ENCODE measurements around the gene CNPY4. TPM values are rescaled to one million over a fixed set of nuclear protein-coding genes. Genes with fewer than 3 reads are reported as not detected.

The CNPY4 gene
- total RNA-seq, 1 donor from 2014 or later: 19.3 TPM

GRCh38 chr7:100098913-100099312, 20.5 kb upstream of the CNPY4 start:
- no peak for DNase-seq
- TF ChIP-seq, protein P1, sequence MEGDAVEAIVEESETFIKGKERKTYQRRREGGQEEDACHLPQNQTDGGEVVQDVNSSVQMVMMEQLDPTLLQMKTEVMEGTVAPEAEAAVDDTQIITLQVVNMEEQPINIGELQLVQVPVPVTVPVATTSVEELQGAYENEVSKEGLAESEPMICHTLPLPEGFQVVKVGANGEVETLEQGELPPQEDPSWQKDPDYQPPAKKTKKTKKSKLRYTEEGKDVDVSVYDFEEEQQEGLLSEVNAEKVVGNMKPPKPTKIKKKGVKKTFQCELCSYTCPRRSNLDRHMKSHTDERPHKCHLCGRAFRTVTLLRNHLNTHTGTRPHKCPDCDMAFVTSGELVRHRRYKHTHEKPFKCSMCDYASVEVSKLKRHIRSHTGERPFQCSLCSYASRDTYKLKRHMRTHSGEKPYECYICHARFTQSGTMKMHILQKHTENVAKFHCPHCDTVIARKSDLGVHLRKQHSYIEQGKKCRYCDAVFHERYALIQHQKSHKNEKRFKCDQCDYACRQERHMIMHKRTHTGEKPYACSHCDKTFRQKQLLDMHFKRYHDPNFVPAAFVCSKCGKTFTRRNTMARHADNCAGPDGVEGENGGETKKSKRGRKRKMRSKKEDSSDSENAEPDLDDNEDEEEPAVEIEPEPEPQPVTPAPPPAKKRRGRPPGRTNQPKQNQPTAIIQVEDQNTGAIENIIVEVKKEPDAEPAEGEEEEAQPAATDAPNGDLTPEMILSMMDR (IDR thresholded peaks at IDR 0.05; ENCODE audit: partially characterized antibody, unreplicated experiment): no peak
- Mint-ChIP-seq H3K27ac (ENCODE audit: unreplicated experiment) (peak overlapping the region; percentile 98), H3K4me1 (ENCODE audit: low read depth, unreplicated experiment) (peaks cover 32% of the 10 kb centered on the region), H3K27me3 (ENCODE audit: unreplicated experiment) (peaks cover 28% of the 10 kb centered on the region), H3K36me3 (ENCODE audit: unreplicated experiment) (peaks cover 23% of the 10 kb centered on the region), H3K4me3 (ENCODE audit: unreplicated experiment) (peak overlapping the region; percentile 99), H3K9me3 (ENCODE audit: unreplicated experiment) (peaks cover 31% of the 10 kb centered on the region)

GRCh38 chr7:100099452-100099851, 20.0 kb upstream of the CNPY4 start:
- Mint-ChIP-seq H3K27me3 (ENCODE audit: unreplicated experiment) (peaks cover 29% of the 10 kb centered on the region), H3K4me1 (ENCODE audit: low read depth, unreplicated experiment) (peaks cover 32% of the 10 kb centered on the region), H3K27ac (ENCODE audit: unreplicated experiment) (peak overlapping the region; percentile 98)

DNA sequence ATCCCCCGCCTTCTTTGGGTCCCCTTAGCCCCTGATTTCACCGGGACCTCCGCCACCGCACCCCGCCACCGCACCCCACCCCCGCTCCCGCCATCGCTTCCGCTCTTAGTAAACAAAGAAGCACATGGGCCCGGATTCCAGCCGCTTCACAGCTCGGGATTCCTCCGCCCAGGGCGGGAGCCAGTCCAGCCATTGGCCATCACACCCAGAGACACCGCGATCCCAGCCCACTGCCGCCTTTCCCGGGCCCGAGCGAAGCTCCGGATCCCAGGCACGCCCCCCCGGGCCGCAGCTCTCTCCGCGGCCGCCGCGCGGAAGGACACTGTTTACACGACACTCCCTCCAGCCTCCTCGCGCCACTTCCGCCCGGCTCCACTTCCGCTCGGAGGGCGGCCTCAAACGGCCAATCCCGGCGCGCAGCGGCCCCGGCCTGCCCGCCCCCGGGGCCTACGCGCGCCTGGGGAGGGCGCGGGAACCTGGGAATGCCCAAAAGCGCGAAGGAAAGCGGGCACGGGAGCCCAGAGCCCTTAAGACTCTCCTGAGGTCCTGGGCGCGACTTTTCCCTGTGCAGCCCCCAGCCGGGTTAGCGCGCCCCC, 18.9 kb upstream of the CNPY4 start:
- peaks cover 28% of the 10 kb centered on the region for H3K4me1 Mint-ChIP-seq (ENCODE audit: low read depth, unreplicated experiment)
- H3K27me3 Mint-ChIP-seq (ENCODE audit: unreplicated experiment): peaks cover 29% of the 10 kb centered on the region
- TF ChIP-seq, protein P1 (IDR thresholded peaks at IDR 0.05; ENCODE audit: partially characterized antibody, unreplicated experiment): no peak
- peak overlapping the region; percentile 98 for H3K27ac Mint-ChIP-seq (ENCODE audit: unreplicated experiment)
- peak overlapping the region; percentile 99 for H3K4me3 Mint-ChIP-seq (ENCODE audit: unreplicated experiment)
- peak; percentile 98 for DNase-seq
- H3K9me3 Mint-ChIP-seq (ENCODE audit: unreplicated experiment): peaks cover 31% of the 10 kb centered on the region
- peaks cover 23% of the 10 kb centered on the region for H3K36me3 Mint-ChIP-seq (ENCODE audit: unreplicated experiment)

More at GRCh38 chr7:100099452-100099851, 20.0 kb upstream of the CNPY4 start:
- no peak for DNase-seq
- Mint-ChIP-seq H3K4me3 (ENCODE audit: unreplicated experiment) (peak overlapping the region; percentile 99), H3K36me3 (ENCODE audit: unreplicated experiment) (peaks cover 23% of the 10 kb centered on the region), H3K9me3 (ENCODE audit: unreplicated experiment) (peaks cover 31% of the 10 kb centered on the region)
- TF ChIP-seq, protein P1 (IDR thresholded peaks at IDR 0.05; ENCODE audit: partially characterized antibody, unreplicated experiment): no peak

DNA sequence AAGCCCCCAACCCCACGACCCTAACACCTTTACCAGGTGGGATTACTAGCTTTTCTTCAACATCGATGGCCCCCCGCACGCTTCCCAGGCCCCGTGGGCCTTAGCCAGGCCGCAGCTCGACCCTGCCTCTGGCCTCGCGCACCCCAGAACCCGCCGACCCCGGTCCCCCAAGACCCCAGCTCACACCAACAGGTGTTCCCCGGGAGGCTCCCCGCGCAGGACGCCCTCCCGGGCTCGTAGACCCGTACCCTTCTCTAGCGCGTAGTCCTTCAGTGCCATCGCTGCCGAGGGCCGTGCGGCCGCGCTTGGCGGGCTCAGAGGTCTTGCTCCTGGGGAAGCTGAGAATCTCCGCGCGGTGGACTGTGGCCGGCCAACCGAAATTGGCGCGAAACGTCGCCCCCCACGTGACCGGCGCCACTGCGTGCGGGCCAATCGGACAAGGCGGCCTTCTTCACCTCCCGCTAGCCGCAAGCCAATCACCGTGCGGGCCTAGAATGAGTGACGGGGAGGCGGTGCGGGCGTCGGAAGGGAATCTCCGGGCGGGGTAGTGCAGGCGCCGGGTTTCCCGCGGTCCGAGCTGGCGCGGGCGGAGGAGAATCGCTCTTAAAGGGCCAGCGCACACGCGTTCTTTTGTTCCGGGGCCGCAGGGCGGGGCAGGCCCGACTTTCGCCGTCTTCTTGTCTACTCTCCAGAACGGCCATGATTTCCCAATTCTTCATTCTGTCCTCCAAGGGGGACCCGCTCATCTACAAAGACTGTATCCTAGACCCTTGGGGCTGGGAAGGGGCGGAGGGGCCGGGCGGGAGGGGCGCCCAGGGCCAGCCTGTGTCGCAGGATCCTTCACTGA, 18.2 kb upstream of the CNPY4 start, which contains the start of the genes AP4M1 and MCM7:
Gene AP4M1 (plus strand): TSS at position 628 of the 847 bp plus-strand sequence. CDS start 72 bp downstream, at position 700.
Gene MCM7 (minus strand): TSS at position 382 of the 847 bp plus-strand sequence. CDS start 103 bp downstream, at position 279.
- Mint-ChIP-seq H3K36me3 (ENCODE audit: unreplicated experiment) (peaks cover 23% of the 10 kb centered on the region), H3K27me3 (ENCODE audit: unreplicated experiment) (peaks cover 29% of the 10 kb centered on the region), H3K9me3 (ENCODE audit: unreplicated experiment) (peaks cover 29% of the 10 kb centered on the region), H3K4me3 (ENCODE audit: unreplicated experiment) (peak within 1 kb of the TSS; percentile 99), H3K4me1 (ENCODE audit: low read depth, unreplicated experiment) (peaks cover 28% of the 10 kb centered on the region), H3K27ac (ENCODE audit: unreplicated experiment) (peak within 1 kb of the TSS; percentile 98)
- TF ChIP-seq, protein P1 (IDR thresholded peaks at IDR 0.05; ENCODE audit: partially characterized antibody, unreplicated experiment): peak; percentile 20
- peak; percentile 99 for DNase-seq

Data from glutamatergic neuron (in vitro differentiated cells).